ENCODE data around the gene COL12A1.

The COL12A1 gene

GRCh38 chr6:75149240-75149639 is 56.6 kb downstream of the COL12A1 start:
- H3K27ac ChIP-seq, result peak overlapping the region in 1 of 2 donors; percentile 8
- no peak for DNase-seq
- H3K4me1 ChIP-seq, result peaks cover 0 to 16% (median 6%) of the 10 kb centered on the region in 4 donors
- intact Hi-C loops (cut with DNase I; ENCODE audit: low total_unique reads), result no loop called here
- H3K9me3 ChIP-seq, result no peaks in the 10 kb centered on the region
- no peak overlapping the region for H3K4me3 ChIP-seq
- peaks cover 0 to 17% (median 7%) of the 10 kb centered on the region in 3 donors for H3K36me3 ChIP-seq
- H3K27me3 ChIP-seq, result no peaks in the 10 kb centered on the region
- no peak for TF ChIP-seq CTCF (IDR thresholded peaks at IDR 0.05)

DNA sequence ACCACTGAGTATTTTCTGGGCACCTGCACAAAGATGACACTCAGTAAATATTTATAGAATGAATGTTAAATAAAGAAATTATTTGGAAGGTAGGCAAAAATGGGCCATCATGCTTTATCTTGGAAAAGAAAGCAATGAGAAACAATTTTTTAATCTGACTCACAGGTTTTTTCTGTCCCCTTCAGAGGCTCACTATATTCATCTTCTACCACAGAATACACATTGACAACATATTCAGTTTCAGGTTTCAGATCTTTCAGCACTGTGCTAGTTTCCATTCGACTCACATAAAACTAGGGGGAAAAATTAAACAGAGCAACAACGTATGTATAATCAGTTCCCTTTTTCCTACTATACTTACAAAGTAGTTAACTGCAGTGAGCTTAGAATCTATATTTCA is 58.3 kb downstream of the COL12A1 start:
- peaks cover 0 to 17% (median 7%) of the 10 kb centered on the region in 3 donors for H3K36me3 ChIP-seq
- no peaks in the 10 kb centered on the region for H3K27me3 ChIP-seq
- H3K4me1 ChIP-seq, result peaks cover 0 to 23% (median 6%) of the 10 kb centered on the region in 4 donors
- no peak for DNase-seq
- intact Hi-C loops (cut with DNase I; ENCODE audit: low total_unique reads), result no loop called here
- no peak overlapping the region for H3K27ac ChIP-seq
- no peak overlapping the region for H3K4me3 ChIP-seq
- TF ChIP-seq CTCF (IDR thresholded peaks at IDR 0.05), result no peak
- no peaks in the 10 kb centered on the region for H3K9me3 ChIP-seq

DNA sequence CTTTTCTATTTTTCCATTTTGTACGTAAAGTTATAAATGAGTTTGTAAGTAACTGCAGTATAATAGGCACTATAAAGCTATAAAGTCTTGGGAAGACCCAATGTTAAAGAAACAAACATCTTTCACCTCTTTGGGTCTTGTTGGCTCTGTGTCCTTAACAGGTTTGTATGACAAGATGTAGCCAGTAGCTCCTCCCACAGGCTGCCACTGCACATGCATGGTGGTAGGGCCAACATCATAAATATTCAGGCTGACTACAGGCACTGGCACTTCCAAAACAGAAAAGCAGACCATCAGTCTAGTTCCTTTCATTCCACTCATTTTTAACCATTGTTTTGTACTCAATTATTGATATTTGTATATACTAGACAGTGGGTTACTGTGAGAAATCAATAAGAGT is 59.9 kb downstream of the COL12A1 start:
- no peaks in the 10 kb centered on the region for H3K9me3 ChIP-seq
- no peak for TF ChIP-seq CTCF (IDR thresholded peaks at IDR 0.05)
- H3K4me1 ChIP-seq, result peaks cover 0 to 28% (median 8%) of the 10 kb centered on the region in 4 donors
- no peaks in the 10 kb centered on the region for H3K27me3 ChIP-seq
- intact Hi-C loops (cut with DNase I; ENCODE audit: low total_unique reads), result no loop called here
- DNase-seq, result no peak
- H3K27ac ChIP-seq, result no peak overlapping the region
- no peak overlapping the region for H3K4me3 ChIP-seq
- peaks cover 3 to 10% (median 9%) of the 10 kb centered on the region in 3 donors for H3K36me3 ChIP-seq

GRCh38 chr6:75145211-75145610 is 60.6 kb downstream of the COL12A1 start:
- H3K4me1 ChIP-seq, result peaks cover 0 to 28% (median 8%) of the 10 kb centered on the region in 4 donors
- H3K9me3 ChIP-seq, result no peaks in the 10 kb centered on the region
- H3K4me3 ChIP-seq, result no peak overlapping the region
- no peaks in the 10 kb centered on the region for H3K27me3 ChIP-seq
- intact Hi-C loops (cut with DNase I; ENCODE audit: low total_unique reads), result no loop called here
- H3K27ac ChIP-seq, result no peak overlapping the region
- H3K36me3 ChIP-seq, result peaks cover 3 to 10% (median 5%) of the 10 kb centered on the region in 3 donors
- TF ChIP-seq CTCF (IDR thresholded peaks at IDR 0.05), result no peak
- no peak for DNase-seq

DNA sequence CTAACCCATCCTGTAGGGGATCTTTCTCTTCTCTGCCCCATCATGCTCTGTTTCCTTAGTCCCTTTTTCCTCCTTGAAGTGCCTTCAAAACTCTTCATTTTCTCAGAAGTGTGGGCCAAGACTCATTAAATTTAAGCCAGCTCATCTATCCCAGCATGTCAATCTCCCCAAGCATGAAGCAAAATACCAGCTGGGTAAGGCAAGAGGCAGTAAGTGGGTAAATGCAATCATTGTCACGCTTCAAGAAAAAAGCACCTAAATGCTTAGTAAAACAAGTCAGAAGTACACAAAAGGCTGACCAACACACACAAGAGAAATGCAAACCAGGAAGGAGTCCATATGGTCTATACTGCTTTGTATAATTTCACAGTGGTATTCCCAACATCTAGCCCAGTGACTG is 61.5 kb downstream of the COL12A1 start:
- Histone ChIP-seq H3K9me3 (no peaks in the 10 kb centered on the region), H3K36me3 (peaks cover 3 to 10% (median 5%) of the 10 kb centered on the region in 3 donors), H3K27me3 (no peaks in the 10 kb centered on the region), H3K4me3 (no peak overlapping the region), H3K27ac (no peak overlapping the region), H3K4me1 (peaks cover 0 to 21% (median 7%) of the 10 kb centered on the region in 4 donors)
- intact Hi-C loops (cut with DNase I; ENCODE audit: low total_unique reads), result no loop called here
- TF ChIP-seq CTCF (IDR thresholded peaks at IDR 0.05), result no peak
- DNase-seq, result no peak

GRCh38 chr6:75143191-75143590 is 62.7 kb downstream of the COL12A1 start:
- Histone ChIP-seq H3K4me1 (peaks cover 0 to 13% (median 2%) of the 10 kb centered on the region in 4 donors), H3K36me3 (peaks cover 10 to 13% (median 11%) of the 10 kb centered on the region in 3 donors)

More at GRCh38 chr6:75143191-75143590, 62.7 kb downstream of the COL12A1 start:
- Histone ChIP-seq H3K27ac (no peak overlapping the region), H3K4me3 (no peak overlapping the region), H3K9me3 (no peaks in the 10 kb centered on the region), H3K27me3 (no peaks in the 10 kb centered on the region)
- no peak for DNase-seq
- intact Hi-C loops (cut with DNase I; ENCODE audit: low total_unique reads), result no loop called here
- TF ChIP-seq CTCF (IDR thresholded peaks at IDR 0.05), result no peak

Measured in tibial artery (tissue), 4 donors.